Panc1 (cell line): ENCODE measurements around the gene TRAPPC6A. TPM values are rescaled to one million over a fixed set of nuclear protein-coding genes. Genes with fewer than 3 reads are reported as not detected.

Experiments
- ATAC-seq: fragments of 200-7000 bp; cut with Tn5 transposase; 2 replicates; pipeline ENCODE4 v1.9.1; 2020; ENCODE audit warnings: mild to moderate bottlenecking, moderate library complexity
- BruUV-seq: library from RNA; stranded (reverse); fragments of 400-500 nt; replicated peaks from 2 replicates; lab custom pipeline; 2021; lab: Mats Ljungman, UMichigan
- CTCF ChIA-PET: fragments of 300-600 bp; sonication (Branson Sonifier 250); formaldehyde crosslinking; loops from one replicate; lab custom pipeline; 2022; ENCODE audit warnings: antibody characterized with exemption; lab: Charles Lee
- POLR2A ChIA-PET: fragments of 300-600 bp; sonication (Branson Sonifier 250); formaldehyde crosslinking; loops from one replicate; lab custom pipeline; 2022; ENCODE audit warnings: antibody characterized with exemption; lab: Charles Lee
- DNase-seq: peaks from one replicate; pipeline ENCODE4 v3.0.0-alpha.2; 2010; ENCODE audit warnings: low read depth, low spot score
- H3K27ac ChIP-seq: 2 replicates; pipeline ENCODE4 v1.5.1; 2011; ENCODE audit warnings: mild to moderate bottlenecking, low read length, inconsistent platforms
- H3K27me3 ChIP-seq: fragments of 200-500 bp; sonication (Bioruptor generic); 2 replicates; pipeline ENCODE4 v1.6.0; 2014; ENCODE audit warnings: low read length, inconsistent platforms; ENCODE audit not compliant: control insufficient read depth, insufficient read depth
- H3K36me3 ChIP-seq: fragments of 200-500 bp; sonication (Bioruptor generic); 2 replicates; pipeline ENCODE4 v1.5.1; 2014; ENCODE audit warnings: inconsistent platforms, mild to moderate bottlenecking, low read length, moderate library complexity; ENCODE audit not compliant: control insufficient read depth, insufficient read depth
- H3K4me1 ChIP-seq: 2 replicates; pipeline ENCODE4 v1.5.1; 2011; ENCODE audit warnings: inconsistent platforms, mild to moderate bottlenecking, low read length, moderate library complexity; ENCODE audit not compliant: control insufficient read depth, insufficient read depth
- H3K4me3 ChIP-seq, 2 experiments: 2 replicates each; pipeline ENCODE4 v1.5.1; 2011 to 2012; ENCODE audit warnings: low read depth in 2 of 2, low read length in 2 of 2, mild to moderate bottlenecking in 2 of 2, inconsistent platforms in 1 of 2, moderate library complexity in 1 of 2
- H3K9me3 ChIP-seq: fragments of 200-500 bp; sonication (Bioruptor generic); 2 replicates; pipeline ENCODE4 v1.5.1; 2014; ENCODE audit warnings: low read depth, mild to moderate bottlenecking, inconsistent platforms, low read length, moderate library complexity; ENCODE audit not compliant: control insufficient read depth, insufficient read depth
- CTCF ChIP-seq: fragments of 450-650 bp; IDR thresholded peaks from 2 replicates; pipeline ENCODE4 v1.5.1; 2017; ENCODE audit warnings: mild to moderate bottlenecking
- POLR2AphosphoS5 ChIP-seq: IDR thresholded peaks from 2 replicates; pipeline ENCODE4 v1.6.1; 2012; ENCODE audit warnings: mild to moderate bottlenecking, low read depth, low read length, moderate library complexity
- REST ChIP-seq, 2 experiments: IDR thresholded peaks; 2 replicates each; pipeline ENCODE4 v1.6.1; 2011 to 2012; ENCODE audit warnings: low read depth in 2 of 2, control low read depth in 1 of 2, low read length in 1 of 2, mild to moderate bottlenecking in 1 of 2, moderate library complexity in 1 of 2; ENCODE audit not compliant: insufficient read depth in 1 of 2
- SIN3A ChIP-seq: IDR thresholded peaks from 2 replicates; pipeline ENCODE4 v1.6.1; 2012; ENCODE audit warnings: low read depth, mild to moderate bottlenecking, low read length, moderate library complexity, borderline replicate concordance; ENCODE audit not compliant: insufficient read depth
- TCF7L2 ChIP-seq: IDR thresholded peaks from 2 replicates; pipeline ENCODE4 v1.6.1; 2011; ENCODE audit warnings: mild to moderate bottlenecking, low read depth, low read length, inconsistent platforms
- in situ Hi-C: cut with HindIII; loops from 2 replicates; pipeline ENCODE4 v1.10.0; 2016; ENCODE audit warnings: low sequenced_read_pairs, low pct_unique_long_range_greater_than_20kb
- intact Hi-C: fragments of 100-400 bp; cut with micrococcal nuclease; formaldehyde crosslinking; loops from one replicate; pipeline ENCODE4 v1.10.0; 2022; ENCODE audit not compliant: unreplicated experiment
- total RNA-seq: library from RNA; stranded (reverse); gene quantifications from one replicate; pipeline ENCODE4 v1.2.1, GENCODE V29; 2021; ENCODE audit not compliant: unreplicated experiment

TRAPPC6A gene
- total RNA-seq, 1 experiment from 2014 or later, result 24.7 TPM

- no TSS peak for BruUV-seq
- Histone ChIP-seq H3K27ac (no peak overlapping the region), H3K36me3 (no peaks in the 10 kb centered on the region), H3K4me3 (no peak overlapping the region), H3K9me3 (no peaks in the 10 kb centered on the region), H3K27me3 (no peaks in the 10 kb centered on the region), H3K4me1 (peaks cover 4% of the 10 kb centered on the region; the same call in 1 of the 2 replicates)
- TF ChIP-seq CTCF (no peak), TCF7L2 (no peak), SIN3A (no peak), POLR2AphosphoS5 (no peak), REST (IDR thresholded peaks at IDR 0.05; ENCODE audit: insufficient read depth in 1 of 2, low read depth in 2 of 2, low read length in 1 of 2) (no peak)
- ChIA-PET POLR2A (no interaction called here), CTCF (no interaction called here)
- in situ Hi-C loops (no loop called here), intact Hi-C loops (no loop called here)
- no peak for DNase-seq
- ATAC-seq, result no peak
Measured at GRCh38 chr19:45114116-45114515, 63.9 kb downstream of the TRAPPC6A start.

GRCh38 chr19:45113628-45114027, 64.4 kb downstream of the TRAPPC6A start:
- Histone ChIP-seq H3K36me3 (no peaks in the 10 kb centered on the region), H3K27ac (no peak overlapping the region), H3K27me3 (no peaks in the 10 kb centered on the region), H3K4me1 (peaks cover 4% of the 10 kb centered on the region; the same call in 1 of the 2 replicates), H3K4me3 (no peak overlapping the region), H3K9me3 (no peaks in the 10 kb centered on the region)
- CTCF ChIA-PET, result no interaction called here
- no peak for ATAC-seq
- in situ Hi-C loops (no loop called here), intact Hi-C loops (no loop called here)
- BruUV-seq, result no TSS peak
- POLR2A ChIA-PET, result no interaction called here
- no peak for DNase-seq
- no peak for TF ChIP-seq SIN3A
- no peak for TF ChIP-seq REST (IDR thresholded peaks at IDR 0.05; ENCODE audit: insufficient read depth in 1 of 2, low read depth in 2 of 2, low read length in 1 of 2)
- no peak for TF ChIP-seq TCF7L2
- no peak for TF ChIP-seq POLR2AphosphoS5
- TF ChIP-seq CTCF, result no peak

Other genes starting within 250 kb of the TRAPPC6A start
- not detected for gene APOC4, start 236.0 kb downstream of the TRAPPC6A start, total RNA-seq
- gene APOC2, start 232.2 kb downstream of the TRAPPC6A start, total RNA-seq, result not detected
- gene CLPTM1, start 222.9 kb downstream of the TRAPPC6A start, total RNA-seq, result 98.4 TPM
- 28.1 TPM for gene RELB, start 176.8 kb downstream of the TRAPPC6A start, total RNA-seq
- gene CLASRP, start 139.2 kb downstream of the TRAPPC6A start, total RNA-seq, result 72.4 TPM
- gene ZNF296, start 101.8 kb downstream of the TRAPPC6A start, total RNA-seq, result 6.7 TPM
- gene GEMIN7, start 99.0 kb downstream of the TRAPPC6A start, total RNA-seq, result 29.5 TPM
- gene PPP1R37, start 85.1 kb downstream of the TRAPPC6A start, total RNA-seq, result 20.4 TPM
- 0.05 TPM for gene NKPD1, start 17.3 kb downstream of the TRAPPC6A start, total RNA-seq
- 21.8 TPM for gene BLOC1S3, start 547 bp upstream of the TRAPPC6A start, total RNA-seq
- gene EXOC3L2, start 67.2 kb upstream of the TRAPPC6A start, total RNA-seq, result 0.08 TPM
- 21.6 TPM for gene MARK4, start 73.0 kb upstream of the TRAPPC6A start, total RNA-seq
- gene CKM, start 144.6 kb upstream of the TRAPPC6A start, total RNA-seq, result not detected
- 0.49 TPM for gene KLC3, start 162.5 kb upstream of the TRAPPC6A start, total RNA-seq
- gene ERCC2, start 192.3 kb upstream of the TRAPPC6A start, total RNA-seq, result 32.5 TPM
- 39.1 TPM for gene PPP1R13L, start 226.8 kb upstream of the TRAPPC6A start, total RNA-seq
- 27.8 TPM for gene POLR1G, start 228.4 kb upstream of the TRAPPC6A start, total RNA-seq
- 80.3 TPM for gene ERCC1, start 245.7 kb upstream of the TRAPPC6A start, total RNA-seq